AML-193 (cell line): Measurements from ENCODE around the gene COL28A1.
"Not testable (repeated sequence)": the region's sequence is repeated elsewhere in the genome, so short reads cannot be mapped to it uniquely, and the experiment has no call there.

Source experiments
- DNase-seq, 2 experiments: peaks; one replicate each; lab custom pipeline; 2025; lab: John Stamatoyannopoulos, UW

Gene COL28A1

GRCh38 chr7:7464991-7465765 lies 70.5 kb downstream of the COL28A1 start:
- not testable (repeated sequence) for DNase-seq

GRCh38 chr7:7454000-7454399 lies 81.7 kb downstream of the COL28A1 start:
- no peak for DNase-seq

- no peak for DNase-seq
These were observed 83.0 kb downstream of the COL28A1 start for GRCh38 chr7:7452652-7453051.

- DNase-seq: no peak
These were observed 83.6 kb downstream of the COL28A1 start for GRCh38 chr7:7452119-7452518.

GRCh38 chr7:7449055-7449454 lies 86.6 kb downstream of the COL28A1 start:
- DNase-seq: no peak

DNA sequence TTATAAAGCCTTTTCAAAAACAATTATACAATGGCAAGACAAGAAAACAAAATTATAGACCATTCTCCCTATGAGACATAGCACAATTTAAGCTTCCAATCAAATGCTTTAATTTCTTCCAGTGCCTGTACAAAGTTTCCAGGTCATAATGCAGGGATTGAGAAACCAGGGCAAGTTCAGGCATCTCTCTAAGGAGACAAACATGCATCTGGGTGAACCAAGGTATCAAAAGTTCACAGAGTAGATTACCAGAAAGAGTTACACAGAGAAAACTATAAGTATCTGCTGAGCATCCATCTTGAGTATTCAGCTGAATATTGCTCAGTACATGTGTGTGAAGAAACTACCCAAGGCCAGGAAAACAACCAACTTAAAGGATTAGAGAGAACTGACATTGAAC lies 89.1 kb downstream of the COL28A1 start:
- no peak for DNase-seq

GRCh38 chr7:7443806-7444350 lies 91.8 kb downstream of the COL28A1 start:
- no peak for DNase-seq

- DNase-seq: no peak
These were observed 96.1 kb downstream of the COL28A1 start for GRCh38 chr7:7439564-7439963.

DNA sequence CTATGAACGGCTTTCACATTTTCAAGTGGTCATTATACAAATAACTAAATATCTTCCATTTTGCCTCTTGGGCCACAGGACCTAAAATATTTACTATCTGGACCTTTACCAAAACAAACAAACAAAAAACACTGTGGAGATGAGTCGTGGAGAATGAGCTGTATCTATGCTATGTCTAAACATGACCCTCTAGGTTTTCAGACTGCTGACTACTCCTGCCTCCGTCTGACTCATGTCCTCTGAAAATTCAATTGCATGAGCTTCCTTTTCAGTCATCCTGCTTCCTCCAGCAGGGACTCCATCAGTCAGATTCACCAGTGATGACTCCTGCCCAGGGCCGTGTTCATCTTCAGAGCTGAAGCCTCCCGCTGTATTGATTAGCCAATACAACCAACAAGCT lies 96.8 kb downstream of the COL28A1 start:
- DNase-seq: no peak

DNA sequence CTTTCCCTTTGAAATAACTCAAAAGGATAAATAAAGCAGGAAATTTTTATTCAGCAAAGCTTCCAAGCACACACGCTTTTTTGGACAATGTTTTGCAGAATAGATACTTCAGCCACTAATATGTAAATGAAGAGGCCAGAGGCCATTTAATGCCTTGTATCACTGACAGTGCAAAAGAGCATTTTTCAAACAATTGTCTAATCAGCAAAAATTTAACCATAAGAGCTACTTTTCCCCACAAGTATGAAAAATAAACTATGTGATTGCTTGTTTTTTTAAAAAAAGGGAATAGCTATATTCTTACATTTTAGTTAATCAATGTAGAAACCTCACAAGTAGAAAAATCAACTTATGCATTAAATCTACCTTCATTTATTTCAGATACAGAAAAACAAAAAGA lies 99.7 kb downstream of the COL28A1 start:
- DNase-seq: no peak

DNA sequence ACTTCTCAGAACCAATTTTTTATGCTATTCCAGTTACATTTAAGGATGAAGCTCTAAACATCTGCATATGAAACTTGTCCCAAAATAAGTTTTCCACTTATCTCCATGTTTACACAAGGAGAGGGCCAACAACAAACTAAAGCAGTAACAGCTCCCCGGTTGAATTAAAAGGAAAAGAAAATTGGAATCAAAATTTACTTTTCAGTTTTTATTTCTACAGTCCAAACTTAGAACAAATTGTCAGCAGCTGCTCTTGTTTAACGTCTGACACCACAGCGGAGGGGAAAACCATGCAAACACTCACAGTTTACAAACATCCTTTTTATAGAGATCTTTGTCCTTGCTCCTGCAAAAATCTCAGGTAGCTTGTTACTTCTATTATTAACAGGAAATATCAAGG lies 101.3 kb downstream of the COL28A1 start:
- DNase-seq: no peak

GRCh38 chr7:7433811-7434210 lies 101.9 kb downstream of the COL28A1 start:
- DNase-seq: no peak

GRCh38 chr7:7432979-7433378 lies 102.7 kb downstream of the COL28A1 start:
- no peak for DNase-seq

DNA sequence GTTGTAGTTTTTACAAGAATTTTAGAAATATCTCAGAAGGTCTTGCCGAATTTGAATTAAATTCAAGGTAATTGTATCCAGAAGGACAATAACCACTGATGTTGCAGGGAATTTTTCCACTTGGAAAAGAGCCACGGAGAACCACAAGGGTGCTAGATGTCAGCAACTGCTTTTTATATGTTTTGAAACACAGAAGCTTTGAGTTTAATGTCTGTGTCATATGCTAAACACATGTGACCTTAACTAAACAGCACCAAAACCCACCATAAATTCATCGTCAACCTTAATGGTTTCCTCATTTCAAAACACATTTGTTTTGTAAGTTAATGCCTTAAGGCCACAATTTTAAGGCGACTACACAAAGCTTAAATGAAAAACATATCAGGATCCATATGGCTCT lies 106.9 kb downstream of the COL28A1 start:
- no peak for DNase-seq

DNA sequence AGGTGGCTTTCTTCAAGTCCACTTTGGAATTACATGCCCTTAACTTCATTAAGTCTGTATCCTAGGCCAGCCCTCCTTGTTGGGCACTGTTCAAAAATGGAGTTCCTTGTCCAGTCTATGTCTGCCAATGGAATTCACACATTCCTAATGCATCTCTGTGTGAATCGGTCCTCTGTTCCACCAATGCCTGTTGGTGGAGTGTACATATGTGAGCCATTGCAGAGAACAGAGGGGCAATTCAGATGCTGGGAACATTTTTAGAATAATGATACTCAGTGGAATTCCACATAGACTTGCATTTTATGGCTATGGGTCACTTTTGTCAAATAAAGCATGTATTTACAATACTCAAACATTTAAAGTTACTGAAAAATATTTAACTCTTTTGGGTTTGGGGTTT lies 108.3 kb downstream of the COL28A1 start:
- DNase-seq: no peak

GRCh38 chr7:7426676-7427075 lies 109.0 kb downstream of the COL28A1 start:
- DNase-seq: no peak

- no peak for DNase-seq
These were observed 110.4 kb downstream of the COL28A1 start for GRCh38 chr7:7425321-7425720.

DNA sequence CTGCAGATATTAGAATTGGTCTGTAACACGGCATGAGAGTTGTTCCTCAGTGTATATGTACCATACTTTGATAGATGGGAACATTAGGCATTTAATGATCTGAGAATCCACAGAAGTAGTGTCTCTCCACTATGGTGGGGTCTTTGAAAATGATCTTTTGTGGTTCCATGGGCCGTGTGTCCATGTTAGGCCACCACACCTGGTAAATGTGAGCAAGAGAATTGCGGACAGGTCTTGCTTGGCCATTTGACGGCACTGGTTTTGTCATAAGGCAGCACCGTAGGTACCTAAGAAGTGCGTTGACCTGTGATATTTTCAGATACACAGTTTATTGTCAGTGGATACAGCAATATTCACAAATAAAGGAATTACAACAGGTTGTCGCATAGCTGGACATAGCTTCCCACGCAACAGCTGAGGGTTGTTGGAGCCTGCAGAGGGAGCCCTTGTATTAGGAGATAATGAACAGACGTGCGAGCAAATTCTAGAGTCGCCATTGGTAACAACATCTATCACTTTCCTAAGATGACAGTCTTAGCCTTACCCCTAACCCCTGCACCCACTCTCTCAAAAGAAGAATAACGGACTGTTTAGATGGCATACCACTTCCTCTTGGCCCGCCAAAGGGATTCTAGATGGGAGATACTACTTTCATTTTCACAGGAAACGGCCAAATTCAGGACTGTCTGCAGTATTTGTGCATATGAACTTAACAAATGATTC lies 111.4 kb downstream of the COL28A1 start:
- peak; percentile 56 to 61 for DNase-seq

DNA sequence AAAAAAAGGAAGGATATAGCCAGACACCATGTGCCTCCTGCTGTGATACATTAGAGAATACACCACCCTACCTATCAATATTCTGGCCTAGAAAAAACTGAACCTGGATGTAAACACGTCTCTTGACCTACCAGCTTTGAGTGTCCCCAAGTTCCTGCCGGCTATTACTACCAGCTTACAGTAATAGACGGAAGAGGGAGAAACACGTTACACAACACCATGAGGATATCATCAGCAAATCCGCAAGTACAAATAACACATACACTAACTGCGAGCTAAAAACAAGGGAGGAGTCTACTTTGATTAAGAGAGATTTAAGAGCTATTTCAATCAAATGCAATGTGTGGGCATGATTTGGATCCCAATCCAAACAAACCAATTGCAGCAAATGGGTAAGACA lies 113.0 kb downstream of the COL28A1 start:
- DNase-seq: no peak

GRCh38 chr7:7421826-7422225 lies 113.8 kb downstream of the COL28A1 start:
- no peak for DNase-seq

DNA sequence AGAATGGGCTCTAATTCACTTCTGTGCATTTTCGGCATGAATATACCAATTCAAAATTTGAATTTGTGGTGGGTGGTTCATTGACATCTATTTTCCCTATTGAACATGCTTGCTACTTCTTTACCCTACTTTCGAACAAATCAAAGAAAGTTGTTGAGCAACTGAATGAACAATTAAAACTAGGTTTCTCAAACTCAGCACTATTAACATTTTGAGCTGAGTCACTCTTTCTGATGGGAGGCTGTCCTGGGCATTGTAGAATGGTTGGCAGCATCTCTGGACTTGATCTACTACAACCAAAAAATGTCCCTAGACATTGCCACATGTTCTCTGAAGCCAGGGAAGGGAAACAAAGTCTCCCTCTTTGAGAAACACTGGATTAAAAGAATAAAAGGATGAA lies 116.7 kb downstream of the COL28A1 start:
- DNase-seq: no peak

DNA sequence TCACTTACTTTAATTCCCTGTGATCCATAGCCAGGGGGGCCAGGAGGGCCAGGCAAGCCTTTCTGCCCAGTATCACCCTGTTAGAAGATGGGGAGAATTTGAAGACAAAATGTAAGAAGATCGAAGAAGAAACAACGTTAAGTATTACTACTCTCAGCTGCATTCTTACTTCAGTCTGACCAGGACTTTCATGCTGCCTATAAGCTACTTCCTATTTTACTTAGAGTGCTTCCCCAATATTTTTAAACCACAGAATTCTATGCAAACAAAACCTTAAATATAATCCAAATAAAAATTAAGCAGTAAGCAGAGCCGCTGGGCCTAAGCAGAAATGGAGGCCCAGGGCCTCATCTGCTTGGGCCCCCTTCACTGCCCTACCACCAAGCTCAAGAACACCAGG lies 117.8 kb downstream of the COL28A1 start:
- peak; percentile 24 to 28 for DNase-seq

DNA sequence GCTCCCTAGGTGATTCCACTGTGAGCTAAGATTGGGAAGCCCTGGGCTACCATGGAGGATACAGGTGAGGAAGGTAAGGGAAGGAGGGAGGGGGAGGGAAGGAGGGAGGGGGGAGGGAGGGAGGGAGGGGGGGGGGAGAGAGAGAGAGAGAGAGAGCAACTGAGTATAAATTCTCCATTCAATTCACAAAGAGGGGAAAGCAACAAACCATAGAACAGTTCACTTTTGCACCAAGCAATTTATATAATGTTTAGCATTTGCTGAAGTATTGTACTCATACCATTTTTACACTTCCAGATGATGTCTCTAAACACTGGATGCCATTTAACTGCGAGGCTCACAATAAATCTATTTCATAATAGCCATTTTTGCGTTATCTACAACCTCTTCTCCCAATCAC lies 118.3 kb downstream of the COL28A1 start:
- DNase-seq: no peak
